Peyer's patch (tissue), 4 donors: Measurements from ENCODE around the gene TBP. TPM values are rescaled to one million over a fixed set of nuclear protein-coding genes. Genes with fewer than 3 reads are reported as not detected.
"Not testable (repeated sequence)": the region's sequence is repeated elsewhere in the genome, so short reads cannot be mapped to it uniquely, and the experiment has no call there.

Experiments used
- DNase-seq, 3 donors: peaks; one replicate each; pipeline ENCODE4 v3.0.0-alpha.2; 2017 to 2019
- H3K27ac ChIP-seq, 4 donors: fragments of 200-600 bp; sonication (generic); one replicate each; pipeline ENCODE4 v1.5.1; 2016 to 2019
- H3K27me3 ChIP-seq, 2 donors: fragments of 200-600 bp; sonication (generic); one replicate each; pipeline ENCODE4 v1.5.1; 2019
- H3K36me3 ChIP-seq, 3 donors: fragments of 200-600 bp; sonication (generic); one replicate each; pipeline ENCODE4 v1.5.1; 2016 to 2019
- H3K4me1 ChIP-seq, 4 donors: fragments of 200-600 bp; sonication (generic); one replicate each; pipeline ENCODE4 v1.5.1; 2016 to 2019
- H3K4me3 ChIP-seq, 4 donors: fragments of 200-600 bp; sonication (generic); 1 replicate in 3 of 4; 2 replicates in 1 of 4; pipeline ENCODE4 v1.5.1; 2016 to 2019; ENCODE audit warnings: mild to moderate bottlenecking in 1 of 4
- H3K9me3 ChIP-seq, 4 donors: fragments of 200-600 bp; sonication (generic); one replicate each; pipeline ENCODE4 v1.5.1; 2016 to 2019; ENCODE audit warnings: mild to moderate bottlenecking in 1 of 4
- POLR2A ChIP-seq, 2 donors: fragments of 450-650 bp; IDR thresholded peaks; one replicate each; pipeline ENCODE4 v1.5.1; 2017; ENCODE audit warnings: antibody characterized with exemption in 2 of 2, mild to moderate bottlenecking in 2 of 2, moderate library complexity in 2 of 2
- total RNA-seq, 4 donors: library from RNA; depleted of rRNA; stranded (reverse); fragments of >200 nt; gene quantifications; one replicate each; pipeline ENCODE4 v1.1.0, GENCODE V29; 2016
- TF ChIP-seq, protein P1 (sequence below), 6 experiments: fragments of 450-650 bp in 4 of 6; fragments of 200-600 bp in 2 of 6; sonication (generic) in 1 of 6; IDR thresholded peaks; one replicate each; pipeline ENCODE4 v1.5.1; 2017 to 2019; ENCODE audit warnings: antibody characterized with exemption in 6 of 6, mild to moderate bottlenecking in 3 of 6, moderate library complexity in 1 of 6

The TBP gene
- total RNA-seq, 4 donors from 2014 or later: 14.2 to 37.1 (median 33.7) TPM

DNA sequence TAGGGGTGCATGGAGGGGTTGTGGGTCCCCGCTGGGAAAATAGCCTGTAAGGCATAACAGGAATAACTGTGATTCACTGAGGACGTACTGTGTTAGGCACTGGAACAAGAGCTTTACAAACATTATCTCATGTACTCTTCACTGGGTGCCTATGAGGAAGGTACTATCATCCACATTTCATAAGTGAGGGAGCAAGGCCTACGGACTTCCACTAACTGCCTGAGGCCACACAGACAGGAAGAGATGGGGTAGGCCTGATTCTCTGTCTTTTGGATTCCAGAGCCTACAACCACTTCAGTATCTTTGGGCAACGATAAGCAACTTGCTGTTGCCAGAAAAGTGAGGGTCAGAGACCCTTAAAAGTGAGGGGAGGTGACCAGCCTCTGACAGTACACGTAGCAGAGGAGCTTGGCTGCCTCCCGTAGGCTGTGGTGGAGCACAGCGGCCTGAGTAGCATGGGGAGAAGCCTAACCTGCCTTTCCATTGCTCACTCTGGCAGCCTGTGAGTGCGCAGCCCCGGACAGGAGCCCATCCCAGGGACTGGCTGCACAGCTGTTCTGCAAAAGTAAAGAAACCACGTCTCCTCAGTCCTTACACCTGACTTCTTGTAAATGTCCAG lies 31.5 kb upstream of the TBP start:
- no peak for TF ChIP-seq POLR2A (IDR thresholded peaks at IDR 0.05)
- TF ChIP-seq, protein P1, sequence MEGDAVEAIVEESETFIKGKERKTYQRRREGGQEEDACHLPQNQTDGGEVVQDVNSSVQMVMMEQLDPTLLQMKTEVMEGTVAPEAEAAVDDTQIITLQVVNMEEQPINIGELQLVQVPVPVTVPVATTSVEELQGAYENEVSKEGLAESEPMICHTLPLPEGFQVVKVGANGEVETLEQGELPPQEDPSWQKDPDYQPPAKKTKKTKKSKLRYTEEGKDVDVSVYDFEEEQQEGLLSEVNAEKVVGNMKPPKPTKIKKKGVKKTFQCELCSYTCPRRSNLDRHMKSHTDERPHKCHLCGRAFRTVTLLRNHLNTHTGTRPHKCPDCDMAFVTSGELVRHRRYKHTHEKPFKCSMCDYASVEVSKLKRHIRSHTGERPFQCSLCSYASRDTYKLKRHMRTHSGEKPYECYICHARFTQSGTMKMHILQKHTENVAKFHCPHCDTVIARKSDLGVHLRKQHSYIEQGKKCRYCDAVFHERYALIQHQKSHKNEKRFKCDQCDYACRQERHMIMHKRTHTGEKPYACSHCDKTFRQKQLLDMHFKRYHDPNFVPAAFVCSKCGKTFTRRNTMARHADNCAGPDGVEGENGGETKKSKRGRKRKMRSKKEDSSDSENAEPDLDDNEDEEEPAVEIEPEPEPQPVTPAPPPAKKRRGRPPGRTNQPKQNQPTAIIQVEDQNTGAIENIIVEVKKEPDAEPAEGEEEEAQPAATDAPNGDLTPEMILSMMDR (IDR thresholded peaks at IDR 0.05): peak in 1 of 6 experiments; percentile 9
- no peaks in the 10 kb centered on the region for H3K4me1 ChIP-seq
- H3K36me3 ChIP-seq: no peaks in the 10 kb centered on the region
- DNase-seq: no peak
- no peaks in the 10 kb centered on the region for H3K27me3 ChIP-seq
- no peaks in the 10 kb centered on the region for H3K9me3 ChIP-seq
- H3K27ac ChIP-seq: no peak overlapping the region
- H3K4me3 ChIP-seq: no peak overlapping the region

DNA sequence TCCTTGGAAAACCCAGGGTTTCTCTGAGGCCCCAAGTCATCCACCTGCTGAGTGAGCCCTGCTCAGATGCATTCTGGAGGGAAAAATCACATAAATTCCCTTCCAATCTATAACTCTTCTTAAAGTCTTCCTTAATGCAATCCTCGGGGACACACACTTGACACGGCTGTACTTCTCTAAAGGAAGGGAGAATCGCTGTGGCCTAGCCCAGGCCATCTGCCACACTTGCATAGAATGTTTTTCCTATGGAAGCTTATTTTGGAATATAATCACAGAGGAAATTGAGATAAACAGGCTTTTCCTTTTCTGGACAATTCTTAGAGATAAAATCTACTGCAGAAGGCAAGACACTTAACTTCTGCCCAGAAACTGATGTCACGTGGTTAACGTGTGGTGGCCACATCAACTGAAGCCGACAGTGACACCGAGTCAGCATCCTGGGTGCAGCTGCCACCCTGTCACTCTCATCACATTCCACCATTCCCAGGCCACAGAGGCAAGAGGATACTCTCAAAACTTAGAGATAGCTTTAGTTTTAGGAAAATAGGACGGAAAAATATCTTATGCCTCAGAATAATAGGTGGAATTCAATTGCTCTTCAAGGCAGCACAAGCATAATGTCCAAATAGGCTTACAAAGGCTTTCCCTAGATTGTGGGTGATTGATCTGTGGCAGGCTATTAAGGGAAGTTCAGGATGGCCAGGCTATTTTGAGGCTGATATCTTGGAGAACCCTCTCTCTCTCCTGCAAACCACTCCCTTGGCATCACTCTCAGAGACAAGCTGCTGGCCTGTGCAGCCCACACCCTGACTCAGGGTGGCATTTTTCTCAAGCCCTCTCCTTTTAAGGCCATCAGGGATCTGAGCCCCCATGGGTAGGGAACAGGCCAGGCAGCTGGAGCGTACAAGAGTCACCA lies 30.7 kb upstream of the TBP start:
- no peak overlapping the region for H3K4me3 ChIP-seq
- no peaks in the 10 kb centered on the region for H3K4me1 ChIP-seq
- no peaks in the 10 kb centered on the region for H3K36me3 ChIP-seq
- H3K27me3 ChIP-seq: no peaks in the 10 kb centered on the region
- TF ChIP-seq, protein P1 (IDR thresholded peaks at IDR 0.05): no peak
- no peak for TF ChIP-seq POLR2A (IDR thresholded peaks at IDR 0.05)
- no peak overlapping the region for H3K27ac ChIP-seq
- no peak for DNase-seq
- H3K9me3 ChIP-seq: no peaks in the 10 kb centered on the region

DNA sequence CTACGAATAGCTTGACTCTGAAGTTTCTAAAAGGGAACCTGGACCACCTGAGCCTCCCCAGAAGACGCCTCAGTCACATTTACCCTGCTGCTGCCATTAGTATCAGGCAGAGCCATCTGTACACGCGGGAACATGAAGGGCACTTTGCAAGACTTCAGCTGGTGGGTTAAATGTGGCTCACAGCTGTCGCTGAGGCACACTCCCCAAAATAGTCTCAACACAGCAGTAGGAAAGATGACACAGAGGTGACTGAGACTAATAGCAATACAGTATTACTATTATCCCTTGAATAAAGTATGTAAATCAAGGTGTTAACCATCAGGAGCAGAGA lies 30.0 kb upstream of the TBP start:
- H3K27ac ChIP-seq: no peak overlapping the region
- TF ChIP-seq POLR2A (IDR thresholded peaks at IDR 0.05): no peak
- TF ChIP-seq, protein P1 (IDR thresholded peaks at IDR 0.05): no peak
- no peaks in the 10 kb centered on the region for H3K27me3 ChIP-seq
- H3K9me3 ChIP-seq: no peaks in the 10 kb centered on the region
- no peaks in the 10 kb centered on the region for H3K36me3 ChIP-seq
- DNase-seq: no peak
- H3K4me3 ChIP-seq: no peak overlapping the region
- no peaks in the 10 kb centered on the region for H3K4me1 ChIP-seq

DNA sequence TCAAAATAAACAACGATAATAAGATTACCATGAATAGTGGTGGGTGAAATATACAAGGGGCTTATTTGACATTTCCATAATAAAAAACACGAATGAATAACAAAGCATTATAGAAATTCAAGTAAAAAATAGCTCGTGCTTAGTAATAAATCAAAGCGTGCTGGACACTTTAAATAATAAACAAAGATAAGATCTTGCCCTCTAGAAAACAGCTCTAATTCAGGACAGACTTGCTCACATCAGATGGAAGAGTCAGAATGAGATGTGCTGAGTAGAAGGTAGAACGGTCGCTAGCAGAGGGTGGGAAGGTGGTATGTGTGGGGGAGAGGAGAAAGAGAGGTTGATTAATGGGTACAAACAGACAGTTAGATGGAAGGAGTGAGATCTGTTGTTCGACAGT lies 28.4 kb upstream of the TBP start:
- TF ChIP-seq, protein P1 (IDR thresholded peaks at IDR 0.05): no peak
- no peak for TF ChIP-seq POLR2A (IDR thresholded peaks at IDR 0.05)
- Histone ChIP-seq H3K9me3 (no peaks in the 10 kb centered on the region), H3K27me3 (no peaks in the 10 kb centered on the region), H3K27ac (no peak overlapping the region), H3K4me3 (no peak overlapping the region), H3K4me1 (no peaks in the 10 kb centered on the region), H3K36me3 (no peaks in the 10 kb centered on the region)
- DNase-seq: no peak

DNA sequence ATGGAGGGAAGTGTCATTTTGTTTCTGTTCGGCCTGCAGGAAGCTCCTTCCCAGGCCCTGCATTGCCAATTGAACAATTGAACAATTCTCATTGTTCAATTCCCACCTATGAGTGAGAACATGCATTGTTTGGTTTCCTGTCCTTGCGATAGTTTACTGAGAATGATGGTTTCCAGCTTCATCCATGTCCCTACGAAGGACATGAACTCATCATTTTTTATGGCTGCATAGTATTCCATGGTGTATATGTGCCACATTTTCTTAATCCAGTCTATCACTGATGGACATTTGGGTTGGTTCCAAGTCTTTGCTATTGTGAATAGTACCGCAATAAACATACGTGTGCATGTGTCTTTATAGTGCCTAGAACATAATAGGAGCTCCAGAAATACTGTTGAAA lies 26.2 kb upstream of the TBP start:
- not testable (repeated sequence) for DNase-seq, H3K4me3 ChIP-seq, H3K27ac ChIP-seq, H3K36me3 ChIP-seq, H3K4me1 ChIP-seq, H3K9me3 ChIP-seq, H3K27me3 ChIP-seq

DNA sequence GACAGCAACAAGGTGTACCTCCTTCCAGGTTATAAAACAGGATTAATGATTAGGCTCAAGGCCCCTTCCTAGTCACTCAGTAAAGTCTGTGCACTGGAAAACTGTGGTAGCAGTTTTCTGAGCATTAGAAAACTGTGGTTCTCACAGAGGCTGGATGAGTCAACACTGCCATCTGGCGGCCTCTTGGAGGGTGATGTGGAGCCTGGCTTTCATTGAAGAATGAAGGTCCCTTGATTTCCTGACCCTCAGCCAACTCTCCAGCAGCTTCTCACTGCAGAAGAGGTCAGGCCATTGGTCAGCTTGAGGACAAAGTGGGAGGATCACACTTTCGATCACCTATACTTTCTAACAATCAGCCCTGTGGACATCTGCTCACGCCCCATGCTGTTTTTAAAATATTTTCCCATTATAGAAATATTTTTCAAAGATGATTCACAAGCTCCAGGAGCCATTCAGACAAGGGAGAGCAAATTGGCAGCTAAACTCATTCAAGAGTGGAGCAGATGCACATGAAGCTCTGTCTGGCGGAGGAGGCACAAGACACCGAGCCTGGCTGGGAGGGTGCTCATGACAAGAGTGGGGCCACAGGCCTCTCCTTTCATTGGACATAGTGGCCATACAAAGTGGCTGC lies 24.2 kb upstream of the TBP start:
- Histone ChIP-seq H3K36me3 (peaks cover 0 to 23% (median 0%) of the 10 kb centered on the region in 3 donors), H3K27me3 (no peaks in the 10 kb centered on the region), H3K4me1 (no peaks in the 10 kb centered on the region), H3K9me3 (no peaks in the 10 kb centered on the region), H3K4me3 (no peak overlapping the region), H3K27ac (no peak overlapping the region)
- DNase-seq: peak; percentile 56 to 86 (median 75)
- no peak for TF ChIP-seq POLR2A (IDR thresholded peaks at IDR 0.05)
- TF ChIP-seq, protein P1 (IDR thresholded peaks at IDR 0.05): peak; percentile 22 to 81 (median 76)
